HepG2 (cell line): Measurements from ENCODE around the gene NOTCH3. TPM values are rescaled to one million over a fixed set of nuclear protein-coding genes. Genes with fewer than 3 reads are reported as not detected.

Experiments
- ATAC-seq: fragments of 200-7000 bp; cut with Tn5 transposase; 3 replicates; pipeline ENCODE4 v1.9.1; 2020; ENCODE audit warnings: mild to moderate bottlenecking, moderate library complexity
- BruUV-seq: library from RNA; stranded (reverse); fragments of 400-500 nt; replicated peaks from 2 replicates; lab custom pipeline; 2021; lab: Mats Ljungman, UMichigan
- CTCF ChIA-PET: fragments of 300-600 bp; formaldehyde crosslinking; extraction: SDS; loops from one replicate; lab custom pipeline; 2021; ENCODE audit warnings: low total read pairs, inconsistent platforms, low intra/inter-chr PET ratio; lab: Yijun Ruan, JAX
- POLR2A ChIA-PET: fragments of 350-600 bp; sonication (Branson Sonifier 250); formaldehyde crosslinking; loops from one replicate; lab custom pipeline; 2020; ENCODE audit warnings: antibody characterized with exemption, inconsistent platforms; lab: Yijun Ruan, JAX
- DNase-seq: peaks from one replicate; pipeline ENCODE4 v3.0.0-alpha.2; 2015; ENCODE audit warnings: low spot score
- FAIRE-seq: peaks from 3 replicates; lab custom pipeline; 2011; peaks lifted over from hg19 to GRCh38; lab: Jason Lieb, UNC
- H2AFZ ChIP-seq: one replicate; pipeline ENCODE4 v1.6.1; 2011; ENCODE audit warnings: low read length, inconsistent platforms
- H3K27ac ChIP-seq: fragments of 300-600 bp; 3 replicates; pipeline ENCODE4 v1.8.0; 2011; ENCODE audit warnings: mixed run types, mild to moderate bottlenecking, mixed read lengths, low read length, inconsistent platforms; ENCODE audit not compliant: insufficient read depth; ENCODE audit errors: extremely low read length
- H3K27me3 ChIP-seq, 2 experiments: fragments of 200-600 bp in 1 of 2; 2 replicates in 1 of 2; 3 replicates in 1 of 2; pipeline versions ENCODE4 v1.6.0 to v1.8.0; 2011; ENCODE audit warnings: low read length in 2 of 2, mild to moderate bottlenecking in 2 of 2, moderate library complexity in 2 of 2, inconsistent platforms in 1 of 2; ENCODE audit not compliant: insufficient read depth in 2 of 2, control insufficient read depth in 1 of 2
- H3K36me3 ChIP-seq, 2 experiments: fragments of 200-600 bp in 1 of 2; replicated peaks in 1 of 2; 2 replicates in 1 of 2; 3 replicates in 1 of 2; pipeline versions ENCODE4 v1.5.1 to v1.8.0; 2011; ENCODE audit warnings: low read length in 2 of 2, inconsistent platforms in 1 of 2; ENCODE audit not compliant: insufficient read depth in 2 of 2, control insufficient read depth in 1 of 2
- H3K4me1 ChIP-seq: 2 replicates; pipeline ENCODE4 v1.5.1; 2012; ENCODE audit warnings: low read length, inconsistent platforms; ENCODE audit not compliant: insufficient read depth
- H3K4me2 ChIP-seq: 2 replicates; pipeline ENCODE4 v1.6.0; 2011; ENCODE audit warnings: low read depth, low read length, inconsistent platforms
- H3K4me3 ChIP-seq, 3 experiments: fragments of 200-600 bp in 1 of 3; sonication (generic), shearing (Covaris generic) in 1 of 3; replicated peaks in 1 of 3; 2 replicates each; pipeline ENCODE4 v1.5.1; 2011 to 2016; ENCODE audit warnings: low read length in 3 of 3, inconsistent platforms in 2 of 3, low read depth in 2 of 3, mild to moderate bottlenecking in 2 of 3, control low read depth in 1 of 3, mixed read lengths in 1 of 3; ENCODE audit not compliant: insufficient read depth in 1 of 3
- H3K79me2 ChIP-seq: one replicate; pipeline ENCODE4 v1.6.1; 2011; ENCODE audit warnings: low read length, inconsistent platforms; ENCODE audit not compliant: insufficient read depth
- H3K9ac ChIP-seq: 2 replicates; pipeline ENCODE4 v1.6.0; 2011; ENCODE audit warnings: mild to moderate bottlenecking, low read depth, low read length, inconsistent platforms; ENCODE audit not compliant: insufficient read depth
- H3K9me3 ChIP-seq: 2 replicates; pipeline ENCODE4 v1.5.1; 2012; ENCODE audit warnings: mild to moderate bottlenecking, low read length
- H4K20me1 ChIP-seq: 2 replicates; pipeline ENCODE4 v1.6.0; 2011; ENCODE audit warnings: inconsistent platforms, mild to moderate bottlenecking, low read length, moderate library complexity; ENCODE audit not compliant: insufficient read depth
- HOXA7 ChIP-seq: sonication (generic); formaldehyde crosslinking; IDR thresholded peaks from 2 replicates; pipeline ENCODE4 v1.8.1; 2022; ENCODE audit warnings: mild to moderate bottlenecking, missing genetic modification reagents, moderate library complexity
- MEIS2 ChIP-seq: sonication (generic); formaldehyde crosslinking; IDR thresholded peaks from 2 replicates; pipeline ENCODE4 v1.9.0; 2021; ENCODE audit warnings: mild to moderate bottlenecking, missing genetic modification reagents
- POLR2A ChIP-seq, 2 experiments: IDR thresholded peaks; 2 replicates each; pipeline ENCODE4 v1.6.1; 2011; ENCODE audit warnings: low read depth in 2 of 2, low read length in 2 of 2, mild to moderate bottlenecking in 1 of 2, moderate library complexity in 1 of 2; ENCODE audit not compliant: insufficient read depth in 1 of 2
- POLR2AphosphoS2 ChIP-seq: IDR thresholded peaks from 2 replicates; pipeline ENCODE4 v1.6.1; 2011; ENCODE audit warnings: low read depth, low read length, improper control_type of control experiment
- RBFOX2 ChIP-seq: fragments of 200-400 bp; formaldehyde crosslinking; IDR thresholded peaks from 2 replicates; pipeline ENCODE4 v1.6.1; 2017; ENCODE audit warnings: low read depth, mild to moderate bottlenecking, low read length
- SSRP1 ChIP-seq: IDR thresholded peaks from 2 replicates; pipeline ENCODE4 v1.6.1; 2016; ENCODE audit warnings: control low read depth
- TOPORS ChIP-seq: sonication (generic); formaldehyde crosslinking; IDR thresholded peaks from 2 replicates; pipeline ENCODE4 v1.8.0; 2023; ENCODE audit warnings: mild to moderate bottlenecking, missing genetic modification reagents
- ZC3H13 ChIP-seq: sonication (generic); formaldehyde crosslinking; IDR thresholded peaks from 2 replicates; pipeline ENCODE4 v1.8.1; 2023; ENCODE audit warnings: mild to moderate bottlenecking, missing genetic modification reagents, moderate library complexity
- ZFP36L1 ChIP-seq: sonication (generic); formaldehyde crosslinking; IDR thresholded peaks from 2 replicates; pipeline ENCODE4 v1.8.0; 2022; ENCODE audit warnings: mild to moderate bottlenecking, missing genetic modification reagents, moderate library complexity
- WGBS: methylation state at CpG from one replicate; pipeline ENCODE4 v1.1.6; 2017; ENCODE audit warnings: low lambda C conversion rate; 5-methylcytosine and 5-hydroxymethylcytosine counted together
- in situ Hi-C: cut with HindIII; loops from 2 replicates; pipeline ENCODE4 v1.10.0; 2017; ENCODE audit warnings: low pct_unique_long_range_greater_than_20kb; ENCODE audit not compliant: extremely low pct_ligation_motif_present
- intact Hi-C: fragments of 100-400 bp; cut with micrococcal nuclease; formaldehyde crosslinking; loops from one replicate; pipeline ENCODE4 v1.10.0; 2022; ENCODE audit not compliant: unreplicated experiment
- polyA plus RNA-seq, 8 experiments: library from polyadenylated mRNA; depleted of rRNA in 3 of 8; stranded (reverse) in 7 of 8; unstranded in 1 of 8; fragments of >200 nt; fragmentation: Illumina TruSeq in 4 of 8; extraction: Trizol in 4 of 8; gene quantifications; 2 replicates each; pipeline versions ENCODE4 v1.2.1 to v1.2.3, GENCODE V29; 2011 to 2016; ENCODE audit warnings: low read depth in 4 of 8, missing spikeins in 1 of 8, mixed read lengths in 1 of 8; ENCODE audit not compliant: insufficient read depth in 1 of 8
- total RNA-seq, 5 experiments: library from RNA; depleted of rRNA; stranded (reverse); fragments of >200 nt; fragmentation: Illumina TruSeq; extraction: Trizol; gene quantifications; 2 replicates each; pipeline ENCODE4 v1.2.3, GENCODE V29; 2016; ENCODE audit warnings: low read depth in 1 of 5
- TF ChIP-seq, protein P1 (sequence below): sonication (generic); formaldehyde crosslinking; IDR thresholded peaks from 2 replicates; pipeline ENCODE4 v1.5.1; 2020; ENCODE audit warnings: mild to moderate bottlenecking, missing genetic modification reagents

NOTCH3 gene
- total and polyA plus RNA-seq, 2 of the 13 experiments (the other 11 are each of a cell fraction or from before 2014, with no cell fraction given): 0.09 to 0.28 TPM

DNA sequence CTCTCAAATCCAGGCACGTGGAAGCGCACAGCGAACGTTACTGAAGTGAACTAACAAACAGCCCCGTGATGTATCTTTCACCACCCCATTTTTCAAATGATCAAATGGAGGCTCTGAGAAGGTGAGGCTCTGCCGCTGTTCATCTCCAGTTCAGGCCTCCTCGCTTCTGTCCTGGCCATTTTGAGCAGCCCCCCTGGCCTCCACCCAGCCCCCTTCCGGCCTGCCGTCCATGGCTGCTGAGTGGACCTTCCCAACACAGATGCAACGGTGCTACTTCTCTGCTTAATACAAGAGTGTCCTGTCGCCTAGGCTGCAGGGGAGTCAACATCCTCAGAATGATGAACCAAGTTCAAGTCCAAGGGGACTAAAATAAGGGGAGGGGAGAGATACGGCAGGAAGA is 83.9 kb downstream of the NOTCH3 start:
- POLR2A ChIA-PET: interaction anchor here (1.9 kb wide), 1 partner anchor 8 kb away, joined by 9 read pairs; a partner anchor contains a TSS
- DNase-seq (no peak), FAIRE-seq (no peak), ATAC-seq (no peak)
- H3K27me3 ChIP-seq: no peaks in the 10 kb centered on the region
- no peaks in the 10 kb centered on the region for H3K9me3 ChIP-seq
- peaks cover 12% of the 10 kb centered on the region for H3K4me1 ChIP-seq
- no TSS peak for BruUV-seq
- H3K9ac ChIP-seq: no peak overlapping the region
- H2AFZ ChIP-seq: no peak overlapping the region
- TF ChIP-seq MEIS2 (no peak), POLR2A (IDR thresholded peaks at IDR 0.05; ENCODE audit: insufficient read depth in 1 of 2, low read depth in 2 of 2, low read length in 2 of 2) (0 out of 4 replicates have a peak, but pooled peaks of 1 of the 2 experiments have one; percentile 9)
- WGBS: 97% methylated on average over 7 of the region's 12 CpGs
- H3K27ac ChIP-seq: no peak overlapping the region
- no peak overlapping the region for H3K4me2 ChIP-seq
- peaks cover 41 to 70% of the 10 kb centered on the region in 2 experiments for H3K36me3 ChIP-seq
- H3K4me3 ChIP-seq: no peak overlapping the region
- no peaks in the 10 kb centered on the region for H4K20me1 ChIP-seq
- no peaks in the 10 kb centered on the region for H3K79me2 ChIP-seq
- CTCF ChIA-PET: no interaction called here
- in situ Hi-C loops: no loop called here
- intact Hi-C loops: no loop called here

DNA sequence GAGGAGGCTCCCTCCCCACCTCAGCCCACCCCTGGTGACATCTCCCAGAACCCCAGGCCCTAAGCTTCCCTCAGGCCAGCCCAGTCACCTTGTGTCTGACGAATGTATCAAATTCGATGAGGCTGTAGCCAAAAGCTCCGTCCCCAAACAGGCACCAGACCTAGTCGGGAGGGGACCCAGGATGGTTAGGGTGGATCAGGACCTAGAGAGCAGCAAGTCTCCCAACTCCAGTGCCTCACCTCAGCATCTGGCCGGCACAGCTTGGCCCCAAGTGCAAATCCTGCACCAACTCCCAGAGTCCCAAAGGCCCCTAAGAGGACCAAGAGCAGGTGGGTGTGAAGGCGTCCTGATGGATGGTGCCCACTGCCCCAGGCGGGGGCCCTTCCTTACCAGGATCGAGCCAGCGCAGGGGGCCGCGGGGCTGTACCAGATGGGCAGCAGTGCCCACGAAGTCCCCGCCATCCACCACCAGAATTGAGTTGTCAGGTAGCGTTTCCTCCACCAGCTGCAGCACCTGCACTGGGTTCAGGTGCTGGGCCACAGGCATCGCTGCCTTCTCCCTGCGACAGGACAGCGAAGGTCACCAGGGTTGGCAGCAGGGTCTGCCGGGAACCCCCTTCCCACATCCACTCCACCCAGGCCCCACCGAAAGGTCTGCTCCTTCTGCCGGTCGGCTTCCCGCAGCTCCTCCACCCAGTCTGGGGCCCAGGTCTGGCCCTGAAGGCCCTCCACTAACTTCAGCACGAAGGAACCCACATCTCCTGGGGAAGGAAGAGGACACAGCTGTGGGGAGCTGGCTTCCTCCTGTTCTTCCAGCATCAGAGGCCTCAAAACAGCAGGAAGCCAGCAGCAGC is 84.8 kb downstream of the NOTCH3 start:
- Histone ChIP-seq H2AFZ (no peak overlapping the region), H3K4me2 (no peak overlapping the region), H3K36me3 (peaks cover 43 to 75% of the 10 kb centered on the region in 2 experiments), H3K9ac (no peak overlapping the region), H3K9me3 (no peaks in the 10 kb centered on the region), H3K27ac (no peak overlapping the region), H4K20me1 (no peaks in the 10 kb centered on the region), H3K4me1 (peaks cover 7% of the 10 kb centered on the region), H3K4me3 (no peak overlapping the region), H3K27me3 (no peaks in the 10 kb centered on the region), H3K79me2 (no peaks in the 10 kb centered on the region)
- POLR2A ChIA-PET: interaction anchor here (0.6 to 1.9 kb wide), 2 partner anchors 9 to 10 kb away, joined by 3 to 9 read pairs; a partner anchor contains a TSS
- no TSS peak for BruUV-seq
- CTCF ChIA-PET: no interaction called here
- intact Hi-C loops (no loop called here), in situ Hi-C loops (no loop called here)
- no peak for DNase-seq
- no peak for ATAC-seq
- FAIRE-seq: no peak
- WGBS: 96% methylated on average over 8 of the region's 23 CpGs
- TF ChIP-seq ZC3H13 (CRISPR knock-in tag) (peak; percentile 65; the same call in 1 of the 2 replicates), POLR2AphosphoS2 (0 out of 2 replicates have a peak, but pooled peaks have one; percentile 6), ZFP36L1 (no peak), TOPORS (no peak), SSRP1 (CRISPR knock-in tag) (no peak), HOXA7 (CRISPR knock-in tag) (no peak), RBFOX2 (peak; percentile 42; the same call in 1 of the 2 replicates)
- TF ChIP-seq, protein P1, sequence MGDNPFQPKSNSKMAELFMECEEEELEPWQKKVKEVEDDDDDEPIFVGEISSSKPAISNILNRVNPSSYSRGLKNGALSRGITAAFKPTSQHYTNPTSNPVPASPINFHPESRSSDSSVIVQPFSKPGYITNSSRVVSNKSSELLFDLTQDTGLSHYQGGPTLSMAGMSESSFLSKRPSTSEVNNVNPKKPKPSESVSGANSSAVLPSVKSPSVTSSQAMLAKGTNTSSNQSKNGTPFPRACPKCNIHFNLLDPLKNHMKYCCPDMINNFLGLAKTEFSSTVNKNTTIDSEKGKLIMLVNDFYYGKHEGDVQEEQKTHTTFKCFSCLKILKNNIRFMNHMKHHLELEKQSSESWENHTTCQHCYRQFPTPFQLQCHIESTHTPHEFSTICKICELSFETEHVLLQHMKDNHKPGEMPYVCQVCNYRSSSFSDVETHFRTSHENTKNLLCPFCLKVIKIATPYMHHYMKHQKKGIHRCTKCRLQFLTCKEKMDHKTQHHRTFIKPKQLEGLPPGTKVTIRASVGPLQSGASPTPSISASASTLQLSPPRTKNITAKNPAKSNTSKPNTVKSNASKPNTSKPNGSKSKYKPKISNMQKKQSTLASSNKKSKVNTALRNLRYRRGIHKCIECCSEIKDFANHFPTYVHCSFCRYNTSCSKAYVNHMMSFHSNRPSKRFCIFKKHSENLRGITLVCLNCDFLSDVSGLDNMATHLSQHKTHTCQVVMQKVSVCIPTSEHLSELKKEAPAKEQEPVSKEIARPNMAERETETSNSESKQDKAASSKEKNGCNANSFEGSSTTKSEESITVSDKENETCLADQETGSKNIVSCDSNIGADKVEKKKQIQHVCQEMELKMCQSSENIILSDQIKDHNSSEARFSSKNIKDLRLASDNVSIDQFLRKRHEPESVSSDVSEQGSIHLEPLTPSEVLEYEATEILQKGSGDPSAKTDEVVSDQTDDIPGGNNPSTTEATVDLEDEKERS: no peak
